Activated naive CD8-positive, alpha-beta T cell (primary cell): Measurements from ENCODE around the gene UBL3.
A peak's percentile ranks its signal among the peaks of the same experiment; 100 is the strongest.

ENCODE experiments used
- H3K27ac Mint-ChIP-seq: one replicate; pipeline ENCODE4 v1.8.0; 2021; ENCODE audit warnings: mixed read lengths
- H3K27me3 Mint-ChIP-seq: one replicate; pipeline ENCODE4 v1.8.0; 2021; ENCODE audit warnings: mixed read lengths
- H3K36me3 Mint-ChIP-seq: one replicate; pipeline ENCODE4 v1.8.0; 2021; ENCODE audit warnings: mixed read lengths
- H3K4me1 Mint-ChIP-seq: one replicate; pipeline ENCODE4 v1.8.0; 2021; ENCODE audit warnings: low read depth, mixed read lengths
- H3K4me3 Mint-ChIP-seq: one replicate; pipeline ENCODE4 v1.8.0; 2021; ENCODE audit warnings: mild to moderate bottlenecking, mixed read lengths
- H3K9me3 Mint-ChIP-seq: one replicate; pipeline ENCODE4 v1.8.0; 2021; ENCODE audit warnings: low read depth, mixed read lengths

The UBL3 gene, protein sequence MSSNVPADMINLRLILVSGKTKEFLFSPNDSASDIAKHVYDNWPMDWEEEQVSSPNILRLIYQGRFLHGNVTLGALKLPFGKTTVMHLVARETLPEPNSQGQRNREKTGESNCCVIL

DNA sequence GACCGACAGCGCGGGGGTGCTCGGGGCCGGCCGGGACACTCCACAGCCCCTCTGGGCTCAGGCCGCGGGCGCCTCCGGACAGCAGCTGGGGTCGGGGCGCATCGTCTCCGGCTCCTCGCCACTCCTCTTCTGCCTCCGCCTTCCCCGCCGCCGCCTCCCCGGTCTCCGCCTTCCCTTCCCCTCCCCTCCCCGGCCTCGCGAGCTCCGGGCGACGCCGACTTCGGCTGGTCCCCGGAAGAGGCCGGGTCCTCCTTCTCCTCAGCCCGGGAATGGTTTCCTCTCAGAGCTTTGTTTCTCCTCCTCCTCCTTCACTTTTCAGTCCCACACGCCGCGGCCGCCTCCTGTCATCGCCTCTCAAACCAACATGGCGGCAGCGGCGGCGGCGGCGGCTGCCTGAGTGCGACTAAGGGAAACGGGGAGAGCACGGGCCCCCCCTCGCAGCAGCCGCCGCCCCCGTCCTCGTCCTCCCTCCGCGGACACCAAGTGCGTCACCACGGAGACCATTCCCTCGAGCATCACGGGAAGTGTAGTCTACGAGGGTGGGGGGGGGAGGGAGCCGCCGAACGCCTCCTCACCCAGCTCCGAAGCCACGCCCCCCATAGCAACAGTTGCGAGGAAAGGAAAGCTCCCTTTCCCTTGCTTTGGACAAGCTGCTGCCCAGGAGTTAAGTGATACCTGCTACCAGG is at the start of gene UBL3:
TSS of gene UBL3 (minus strand) at position 405 of the 686 bp plus-strand sequence. CDS start 1,079 bp downstream, outside the sequence.
- Mint-ChIP-seq H3K36me3 (no peaks in the 10 kb centered on the region), H3K4me3 (peak within 1 kb of the TSS; percentile 96), H3K4me1 (peaks cover 33% of the 10 kb centered on the region)

DNA sequence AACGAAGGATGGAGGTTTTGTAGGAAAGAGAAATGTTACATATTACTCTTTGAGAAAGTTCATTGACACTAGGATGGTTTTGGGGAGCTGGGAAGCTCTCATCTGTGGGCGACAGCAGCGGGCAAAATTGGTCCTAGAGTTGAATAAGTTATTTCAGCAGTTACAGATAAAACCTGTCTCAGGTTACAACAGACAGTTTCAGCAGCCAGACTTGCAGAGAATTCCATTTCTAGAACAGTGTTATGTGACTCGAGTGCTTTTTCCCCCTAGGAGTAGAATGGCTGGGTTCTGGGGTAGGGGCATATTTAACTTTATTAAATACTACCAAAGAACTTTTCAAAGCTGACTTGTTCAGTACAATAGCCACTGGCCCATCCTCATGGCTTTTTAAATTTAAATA is 46.7 kb upstream of the UBL3 start:
- Mint-ChIP-seq H3K9me3 (no peaks in the 10 kb centered on the region), H3K4me3 (no peak overlapping the region), H3K27ac (no peak overlapping the region), H3K27me3 (no peaks in the 10 kb centered on the region), H3K36me3 (peaks cover 4% of the 10 kb centered on the region), H3K4me1 (peaks cover 5% of the 10 kb centered on the region)

More for the DNA sequence above, at the start of gene UBL3:
- Mint-ChIP-seq H3K27ac (peak within 1 kb of the TSS; percentile 99), H3K9me3 (no peaks in the 10 kb centered on the region), H3K27me3 (no peaks in the 10 kb centered on the region)

DNA sequence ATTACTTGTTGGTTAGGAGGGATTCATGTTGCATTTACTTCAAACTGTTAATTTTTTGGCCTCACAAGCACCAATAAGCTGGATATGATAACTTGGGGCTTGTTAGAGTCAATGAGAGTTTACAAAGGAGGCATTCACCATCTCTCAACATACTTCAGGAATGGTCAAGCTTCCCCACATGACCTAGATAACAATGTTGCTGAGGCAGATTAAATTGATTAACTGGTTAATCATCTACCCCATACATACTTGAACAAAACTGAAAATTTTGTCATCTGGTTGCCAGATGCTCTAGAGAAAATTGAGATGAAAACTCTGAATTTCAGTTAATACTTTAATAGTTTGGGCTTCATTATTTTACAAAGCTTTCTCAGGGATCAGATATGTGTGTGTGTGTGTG is 43.0 kb upstream of the UBL3 start:
- Mint-ChIP-seq H3K36me3 (no peaks in the 10 kb centered on the region), H3K9me3 (no peaks in the 10 kb centered on the region), H3K4me1 (no peaks in the 10 kb centered on the region), H3K4me3 (no peak overlapping the region), H3K27ac (no peak overlapping the region), H3K27me3 (no peaks in the 10 kb centered on the region)

DNA sequence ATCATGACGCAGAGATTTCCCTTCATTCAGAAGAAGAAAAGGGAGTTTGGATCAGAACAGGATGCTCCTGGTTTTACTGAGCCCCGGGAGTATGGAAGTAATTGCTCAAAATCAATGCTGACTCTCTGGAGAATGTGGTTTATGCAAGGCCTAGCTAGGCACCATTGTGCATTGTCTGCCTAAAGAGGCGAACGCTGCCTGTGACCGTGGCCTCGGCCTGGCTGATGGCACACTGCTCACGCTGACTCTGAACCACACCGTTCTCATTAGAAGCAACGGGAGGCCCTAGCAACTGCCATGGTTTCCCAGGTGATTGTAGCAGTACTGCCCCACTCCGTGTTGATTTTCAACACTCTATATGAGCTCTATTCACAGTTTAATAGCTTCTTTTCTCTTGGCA is 41.7 kb upstream of the UBL3 start:
- Mint-ChIP-seq H3K27ac (no peak overlapping the region), H3K27me3 (no peaks in the 10 kb centered on the region), H3K36me3 (no peaks in the 10 kb centered on the region), H3K4me3 (no peak overlapping the region), H3K4me1 (peaks cover 2% of the 10 kb centered on the region), H3K9me3 (no peaks in the 10 kb centered on the region)

DNA sequence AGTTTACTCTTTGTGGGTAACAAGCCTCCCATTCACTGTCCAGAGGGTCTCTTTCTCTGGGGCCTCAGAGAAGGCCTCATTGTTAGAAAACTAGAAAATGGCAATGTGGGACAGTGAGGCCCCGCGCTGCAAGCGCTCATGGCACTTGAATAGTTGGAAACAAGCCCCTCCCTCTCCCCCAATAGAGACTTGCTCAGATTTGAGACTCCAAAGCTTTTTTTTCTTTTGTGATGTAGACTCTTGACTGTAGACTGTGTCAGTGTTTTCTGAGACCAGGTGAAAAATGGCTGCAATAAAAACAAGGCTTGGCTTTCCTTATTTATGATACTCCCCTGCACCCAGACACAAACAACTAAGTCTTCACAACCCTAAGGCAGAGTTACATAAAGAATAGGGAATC is 38.7 kb upstream of the UBL3 start:
- no peak overlapping the region for H3K4me3 Mint-ChIP-seq
- no peak overlapping the region for H3K27ac Mint-ChIP-seq
- no peaks in the 10 kb centered on the region for H3K27me3 Mint-ChIP-seq
- no peaks in the 10 kb centered on the region for H3K9me3 Mint-ChIP-seq
- no peaks in the 10 kb centered on the region for H3K36me3 Mint-ChIP-seq
- H3K4me1 Mint-ChIP-seq = peaks cover 16% of the 10 kb centered on the region

DNA sequence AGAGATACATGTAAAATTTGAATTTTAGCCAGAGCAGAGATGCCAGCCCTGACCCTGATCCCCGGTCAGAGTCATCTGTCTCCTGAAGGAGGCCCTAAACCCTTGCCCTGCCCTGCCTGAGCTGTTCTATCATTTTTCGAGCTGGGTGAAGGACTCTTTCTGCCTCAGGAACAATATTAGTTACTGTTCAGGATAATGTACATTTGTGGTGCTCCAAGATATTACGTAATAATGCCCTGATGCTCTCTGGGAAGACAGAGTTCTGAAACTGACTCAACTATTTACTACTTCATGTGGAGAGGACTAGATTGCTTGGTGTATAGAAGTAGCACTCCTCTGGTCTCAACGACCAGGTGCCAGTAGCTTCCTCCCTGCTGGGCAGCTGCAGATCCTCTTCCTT is 37.9 kb upstream of the UBL3 start:
- Mint-ChIP-seq H3K4me1 (peaks cover 16% of the 10 kb centered on the region), H3K36me3 (no peaks in the 10 kb centered on the region), H3K27ac (no peak overlapping the region), H3K27me3 (no peaks in the 10 kb centered on the region), H3K9me3 (no peaks in the 10 kb centered on the region), H3K4me3 (no peak overlapping the region)

DNA sequence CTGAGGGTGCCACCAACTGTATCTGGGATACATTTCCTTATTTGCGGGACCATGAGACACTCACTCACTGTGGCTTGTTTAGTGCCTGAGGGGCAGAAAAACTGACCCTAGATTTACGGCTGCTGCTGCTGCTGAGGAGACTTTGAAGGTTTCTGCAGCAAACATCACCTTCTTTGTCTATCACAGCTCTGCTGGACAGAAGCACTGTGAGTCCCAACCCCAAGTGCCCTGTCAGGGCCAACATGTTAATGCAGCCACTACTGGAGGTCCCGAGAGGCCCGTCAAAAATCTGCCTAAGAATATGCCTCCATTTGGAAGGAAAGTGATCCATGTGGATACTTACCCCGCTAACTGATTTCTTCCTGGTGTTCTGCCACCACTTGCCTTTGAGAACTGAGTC is 37.3 kb upstream of the UBL3 start:
- H3K27ac Mint-ChIP-seq = no peak overlapping the region
- peaks cover 16% of the 10 kb centered on the region for H3K4me1 Mint-ChIP-seq
- no peaks in the 10 kb centered on the region for H3K9me3 Mint-ChIP-seq
- no peaks in the 10 kb centered on the region for H3K36me3 Mint-ChIP-seq
- H3K27me3 Mint-ChIP-seq = no peaks in the 10 kb centered on the region
- H3K4me3 Mint-ChIP-seq = no peak overlapping the region

DNA sequence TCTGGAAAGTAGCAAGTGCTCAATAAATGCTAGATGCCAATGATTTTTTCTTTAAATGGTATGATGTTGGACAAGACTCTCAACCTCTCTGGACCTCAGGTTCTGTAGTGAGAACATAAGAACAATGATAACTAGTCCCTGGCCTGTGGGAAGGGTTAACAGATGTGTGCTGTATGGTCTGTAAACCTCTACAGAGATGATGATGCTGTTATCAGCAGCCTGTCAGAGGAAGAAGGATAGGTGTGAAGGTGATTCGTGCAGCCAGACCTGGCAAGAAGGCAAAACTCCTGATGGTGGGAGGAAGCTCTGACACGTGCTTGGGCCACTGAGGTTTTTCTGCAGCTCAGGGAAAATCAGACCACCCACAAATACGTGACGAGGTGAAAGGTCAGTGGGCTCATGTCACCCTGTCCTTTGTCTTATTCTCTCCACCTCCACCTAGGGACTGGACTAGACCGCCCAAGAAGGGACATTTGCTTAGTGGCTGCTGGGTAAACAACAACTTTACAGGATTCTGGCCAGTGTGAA is 36.7 kb upstream of the UBL3 start:
- Mint-ChIP-seq H3K4me3 (no peak overlapping the region), H3K36me3 (no peaks in the 10 kb centered on the region), H3K27ac (no peak overlapping the region), H3K27me3 (no peaks in the 10 kb centered on the region), H3K9me3 (no peaks in the 10 kb centered on the region), H3K4me1 (peaks cover 16% of the 10 kb centered on the region)

DNA sequence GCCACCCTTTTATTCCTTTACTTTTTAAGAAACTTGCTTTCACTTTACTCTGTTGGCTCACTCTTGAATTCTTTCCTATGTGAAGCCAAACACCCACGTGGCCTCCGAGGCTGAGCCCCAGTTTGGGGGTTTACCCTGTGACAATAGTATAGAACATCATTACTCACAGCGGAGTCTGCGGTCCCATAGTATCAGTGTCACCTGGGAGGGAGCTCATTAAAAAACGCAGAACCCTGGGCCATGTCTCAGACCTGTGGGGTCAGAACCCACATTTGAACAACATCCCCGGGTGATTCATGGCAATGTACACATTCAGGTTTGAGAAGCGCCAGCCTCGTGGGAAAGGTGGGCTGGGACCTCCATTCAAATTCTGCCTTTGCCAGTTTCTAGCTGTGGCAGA is 36.0 kb upstream of the UBL3 start:
- no peaks in the 10 kb centered on the region for H3K27me3 Mint-ChIP-seq
- no peak overlapping the region for H3K4me3 Mint-ChIP-seq
- H3K27ac Mint-ChIP-seq = peak overlapping the region; percentile 75
- no peaks in the 10 kb centered on the region for H3K9me3 Mint-ChIP-seq
- H3K4me1 Mint-ChIP-seq = peaks cover 16% of the 10 kb centered on the region
- no peaks in the 10 kb centered on the region for H3K36me3 Mint-ChIP-seq

DNA sequence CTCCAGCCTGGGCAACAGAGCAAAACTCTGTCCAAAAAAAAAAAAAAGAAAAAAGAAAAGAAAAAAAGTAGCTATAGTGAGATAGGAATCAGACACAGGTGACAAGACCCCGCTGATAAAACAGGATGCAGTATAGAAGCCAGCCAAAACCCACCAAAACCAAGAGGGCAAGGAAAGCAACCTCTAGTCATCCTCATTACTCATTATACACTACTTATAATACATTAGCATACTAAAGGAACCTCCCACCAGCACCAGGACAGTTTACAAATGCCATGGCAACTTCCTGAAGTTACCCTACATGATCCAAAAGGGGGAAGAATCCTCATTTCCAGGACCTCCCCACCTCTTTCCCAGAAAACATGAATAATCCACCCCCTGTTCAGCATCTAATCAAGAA is 35.6 kb upstream of the UBL3 start:
- Mint-ChIP-seq H3K27ac (peak overlapping the region; percentile 75), H3K36me3 (no peaks in the 10 kb centered on the region), H3K9me3 (no peaks in the 10 kb centered on the region), H3K4me1 (peaks cover 16% of the 10 kb centered on the region), H3K27me3 (no peaks in the 10 kb centered on the region), H3K4me3 (no peak overlapping the region)

DNA sequence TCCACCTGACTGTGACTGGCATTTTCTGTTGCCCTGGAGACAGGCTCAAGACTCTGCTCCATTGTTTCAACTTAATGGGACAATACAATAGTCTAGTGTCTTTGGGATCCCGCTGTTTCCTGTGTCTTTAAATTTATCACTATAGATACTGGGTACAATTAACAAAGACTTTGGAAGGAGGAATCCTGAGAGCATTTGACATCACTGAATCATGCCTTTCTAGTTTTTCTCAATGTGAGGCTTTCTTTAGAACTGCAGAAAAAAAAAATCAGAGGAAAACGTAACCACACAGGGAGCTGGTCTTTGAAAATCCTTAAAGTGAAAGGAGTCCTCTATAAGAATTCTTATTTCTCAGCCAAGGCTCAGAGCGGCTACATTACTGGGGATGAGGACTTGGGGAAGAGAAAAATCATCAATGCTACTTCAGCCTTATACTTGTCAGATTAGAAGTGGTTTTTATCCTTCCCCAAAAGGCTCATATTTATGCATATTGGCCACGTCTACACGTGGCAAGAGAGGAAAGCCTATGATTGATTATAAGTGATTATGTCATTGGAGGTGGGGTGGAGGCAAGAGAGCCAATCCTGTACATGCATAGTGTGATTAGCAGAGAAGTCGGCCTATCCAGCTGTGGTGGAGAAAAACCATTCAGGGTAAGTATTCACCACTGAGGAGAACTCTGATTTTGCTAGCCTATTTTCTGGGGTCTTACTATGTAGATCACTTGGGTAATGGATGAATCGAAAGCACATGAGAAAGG is 34.4 kb upstream of the UBL3 start:
- H3K4me3 Mint-ChIP-seq = no peak overlapping the region
- peaks cover 16% of the 10 kb centered on the region for H3K4me1 Mint-ChIP-seq
- no peak overlapping the region for H3K27ac Mint-ChIP-seq
- no peaks in the 10 kb centered on the region for H3K36me3 Mint-ChIP-seq
- H3K27me3 Mint-ChIP-seq = no peaks in the 10 kb centered on the region
- H3K9me3 Mint-ChIP-seq = no peaks in the 10 kb centered on the region

DNA sequence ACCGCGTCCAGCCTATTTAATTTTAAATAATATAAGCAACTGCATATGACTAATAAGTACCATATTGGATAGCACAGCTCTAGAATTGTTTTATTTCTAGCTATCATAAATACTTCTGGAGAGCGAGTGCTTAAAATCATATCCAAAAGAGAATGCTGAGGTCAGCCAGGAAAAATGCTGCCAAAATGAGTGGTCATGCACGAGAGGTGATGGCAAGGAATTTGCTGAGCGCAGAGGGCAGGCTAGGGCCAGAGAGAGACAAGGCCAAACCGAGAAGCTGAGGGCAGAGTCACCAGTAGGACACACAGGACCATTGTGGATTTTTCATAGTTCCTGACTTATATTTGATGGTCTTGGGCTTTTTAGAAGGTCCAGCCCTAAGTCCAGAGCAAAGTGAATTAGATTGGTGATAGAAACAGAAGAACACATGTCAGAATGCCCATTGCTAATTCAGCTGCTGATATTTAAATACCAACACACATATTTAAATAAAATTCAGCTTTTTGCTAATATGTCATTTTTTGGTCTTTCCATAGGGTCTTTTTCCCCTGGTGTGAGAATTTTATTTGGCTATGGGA is 33.6 kb upstream of the UBL3 start:
- Mint-ChIP-seq H3K36me3 (no peaks in the 10 kb centered on the region), H3K9me3 (no peaks in the 10 kb centered on the region), H3K4me1 (peaks cover 16% of the 10 kb centered on the region), H3K4me3 (no peak overlapping the region), H3K27me3 (peaks cover 1% of the 10 kb centered on the region), H3K27ac (no peak overlapping the region)

DNA sequence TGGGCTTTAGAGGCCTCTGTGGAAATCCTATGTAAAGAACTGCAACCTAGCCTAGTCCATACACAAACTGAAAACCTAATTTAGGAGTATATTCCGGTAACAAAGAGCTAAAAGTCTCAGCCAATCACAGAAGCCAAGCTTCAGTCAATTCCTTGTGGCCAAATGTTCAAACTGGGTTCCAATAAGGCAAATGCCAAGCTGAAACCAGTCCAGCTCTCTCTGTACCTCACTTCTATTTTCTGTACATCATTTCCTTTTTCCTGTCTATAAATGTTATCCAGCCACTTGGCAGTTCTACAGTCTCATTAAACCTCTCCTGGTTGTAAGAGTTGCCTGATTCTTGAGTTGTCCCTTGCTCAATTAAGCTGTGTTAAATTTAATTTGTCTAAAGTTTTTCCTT is 31.7 kb upstream of the UBL3 start:
- H3K4me1 Mint-ChIP-seq = peaks cover 14% of the 10 kb centered on the region
- H3K9me3 Mint-ChIP-seq = no peaks in the 10 kb centered on the region
- peaks cover 6% of the 10 kb centered on the region for H3K27me3 Mint-ChIP-seq
- H3K36me3 Mint-ChIP-seq = no peaks in the 10 kb centered on the region
- H3K4me3 Mint-ChIP-seq = no peak overlapping the region
- H3K27ac Mint-ChIP-seq = no peak overlapping the region

DNA sequence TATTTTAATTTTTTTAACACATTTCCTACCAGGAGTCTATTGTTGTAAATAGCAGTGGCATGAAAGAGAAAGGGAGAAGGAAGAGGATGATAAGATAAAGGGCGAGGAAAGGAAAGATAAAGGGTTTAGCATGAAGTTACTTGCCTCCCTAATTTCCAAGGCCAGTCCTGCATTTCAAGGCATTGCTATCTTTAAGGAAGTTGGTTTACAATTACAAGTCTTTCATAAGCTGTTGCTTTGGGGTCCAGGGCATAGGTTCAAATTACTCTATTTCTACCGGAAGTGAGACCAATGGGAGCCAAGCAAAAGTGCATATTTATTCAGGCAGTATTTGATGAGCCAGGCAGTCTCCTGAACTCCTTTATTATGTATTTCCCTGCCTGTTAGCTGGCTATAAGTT is 27.7 kb upstream of the UBL3 start:
- Mint-ChIP-seq H3K9me3 (no peaks in the 10 kb centered on the region), H3K27me3 (peaks cover 15% of the 10 kb centered on the region), H3K27ac (no peak overlapping the region), H3K4me3 (no peak overlapping the region), H3K36me3 (no peaks in the 10 kb centered on the region), H3K4me1 (no peaks in the 10 kb centered on the region)

DNA sequence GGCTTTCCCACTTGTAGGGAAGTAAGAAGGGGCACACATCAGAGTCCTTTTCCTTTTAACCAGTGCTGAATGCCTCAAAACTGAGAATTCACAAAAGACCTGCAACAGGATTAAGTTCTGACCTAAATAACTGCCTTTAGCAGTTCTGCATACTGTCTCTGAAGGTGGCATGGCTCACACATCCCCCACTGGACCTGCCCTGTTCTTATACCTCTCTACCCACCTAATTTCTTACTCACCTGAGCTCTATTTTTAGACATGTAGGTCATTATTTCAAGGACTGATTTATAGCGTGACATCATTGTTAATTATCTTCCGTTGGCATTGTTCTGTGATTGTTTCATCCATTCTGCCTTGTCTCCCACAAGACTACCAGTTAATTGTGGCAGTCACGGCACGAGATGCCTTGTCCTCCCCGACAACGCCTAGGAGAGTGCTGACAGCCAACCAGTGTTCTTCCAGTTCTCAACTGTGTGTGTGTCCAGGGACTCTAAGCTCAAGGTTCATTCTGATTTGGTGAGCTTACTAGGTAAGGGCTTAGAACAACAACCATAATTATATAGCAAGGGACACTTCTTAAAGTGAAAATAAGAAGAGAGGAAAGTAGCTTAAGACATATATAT is 27.1 kb upstream of the UBL3 start:
- Mint-ChIP-seq H3K36me3 (no peaks in the 10 kb centered on the region), H3K27ac (no peak overlapping the region), H3K9me3 (no peaks in the 10 kb centered on the region), H3K4me3 (no peak overlapping the region), H3K27me3 (peaks cover 15% of the 10 kb centered on the region), H3K4me1 (no peaks in the 10 kb centered on the region)
